Measurements from ENCODE around the gene CUEDC1.

DNA sequence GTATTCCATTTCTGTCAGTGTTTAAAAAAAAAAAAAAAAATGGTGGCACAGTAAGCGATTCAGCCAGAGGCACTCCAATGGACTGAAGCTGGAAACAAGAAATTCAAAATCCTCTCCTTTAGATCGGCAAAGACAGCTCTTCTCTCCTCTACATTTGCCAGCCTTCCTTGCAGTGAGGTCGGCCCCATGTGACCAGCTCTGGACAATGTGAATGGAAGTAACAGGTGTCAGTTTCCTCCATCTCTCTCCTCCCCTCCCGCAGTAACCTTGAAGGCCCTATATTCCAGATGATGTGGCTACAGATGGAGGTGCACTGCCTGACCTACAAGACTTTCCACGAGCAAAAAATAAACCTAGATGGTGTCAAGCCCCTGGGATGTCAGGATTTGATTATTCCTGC, 15.0 kb downstream of the CUEDC1 start:
- TF ChIP-seq CTCF (IDR thresholded peaks at IDR 0.05), result no peak
- no peak for TF ChIP-seq EP300 (IDR thresholded peaks at IDR 0.05; ENCODE audit: low read depth)
- TF ChIP-seq POLR2A (IDR thresholded peaks at IDR 0.05), result no peak
- TF ChIP-seq POLR2AphosphoS5 (IDR thresholded peaks at IDR 0.05), result no peak

Measured in transverse colon (tissue), 4 donors.